Omental fat pad (tissue), 4 donors: ENCODE results near the gene AGRP. TPM values are rescaled to one million over a fixed set of nuclear protein-coding genes. Genes with fewer than 3 reads are reported as not detected.

ENCODE experiments used
- ATAC-seq: fragments of 150-250 bp; one replicate; pipeline ENCODE4 v1.9.1; 2016; ENCODE audit warnings: mild to moderate bottlenecking, moderate library complexity; ENCODE audit not compliant: low FRiP score
- DNase-seq: peaks from one replicate; pipeline ENCODE4 v3.0.0-alpha.2; 2019; ENCODE audit warnings: low spot score
- CTCF ChIP-seq, 3 donors: fragments of 450-650 bp; IDR thresholded peaks; one replicate each; pipeline ENCODE4 v1.5.1; 2016 to 2017; ENCODE audit warnings: antibody characterized with exemption in 3 of 3, mild to moderate bottlenecking in 3 of 3, moderate library complexity in 2 of 3
- total RNA-seq, 4 donors: library from RNA; depleted of rRNA; stranded (reverse); fragments of >200 nt; gene quantifications; one replicate each; pipeline ENCODE4 v1.1.0, GENCODE V29; 2016

Gene AGRP
- total RNA-seq, 4 donors from 2014 or later: not detected

- no peak for DNase-seq
- no peak for ATAC-seq
- no peak for TF ChIP-seq CTCF (IDR thresholded peaks at IDR 0.05)
These were observed 44.4 kb downstream of the AGRP start for GRCh38 chr16:67438824-67439393.

- no peak for TF ChIP-seq CTCF (IDR thresholded peaks at IDR 0.05)
- DNase-seq: no peak
- ATAC-seq: no peak
These were observed 45.1 kb downstream of the AGRP start for GRCh38 chr16:67438098-67438791.

GRCh38 chr16:67437513-67437912 is 45.8 kb downstream of the AGRP start:
- DNase-seq (no peak), ATAC-seq (no peak)
- TF ChIP-seq CTCF (IDR thresholded peaks at IDR 0.05): no peak

GRCh38 chr16:67436640-67437193 is 46.6 kb downstream of the AGRP start:
- no peak for ATAC-seq
- no peak for TF ChIP-seq CTCF (IDR thresholded peaks at IDR 0.05)
- DNase-seq: no peak

- DNase-seq (no peak), ATAC-seq (no peak)
These were observed 47.6 kb downstream of the AGRP start for GRCh38 chr16:67435758-67436164.

GRCh38 chr16:67433131-67433719 is 50.1 kb downstream of the AGRP start:
- DNase-seq (no peak), ATAC-seq (no peak)
- TF ChIP-seq CTCF (IDR thresholded peaks at IDR 0.05): no peak

More at GRCh38 chr16:67435758-67436164, 47.6 kb downstream of the AGRP start:
- no peak for TF ChIP-seq CTCF (IDR thresholded peaks at IDR 0.05)

Other genes starting within 250 kb of the AGRP start
- gene FHOD1, start 236.1 kb downstream of the AGRP start, total RNA-seq: 10 to 100 TPM; 15.1 to 53.3 (median 32.5) TPM
- gene SLC9A5, start 234.6 kb downstream of the AGRP start, total RNA-seq: 1 to 10 TPM in 1 of 4 donors, under 1 TPM in 3; 0.37 to 1.2 (median 0.72) TPM
- 10 to 100 TPM in 3 of 4 donors, 1 to 10 TPM in 1; 5.8 to 19.9 (median 12.4) TPM for gene PLEKHG4, start 204.0 kb downstream of the AGRP start, total RNA-seq
- gene KCTD19, start 156.8 kb downstream of the AGRP start, total RNA-seq: under 1 TPM in 2 of 4 donors, not detected in 2; 0.24 to 0.93 TPM
- gene LRRC36, start 156.7 kb downstream of the AGRP start, total RNA-seq: 1 to 10 TPM in 2 of 4 donors, under 1 TPM in 1, not detected in 1; 0.84 to 2.8 (median 1.0) TPM
- gene TPPP3, start 90.0 kb downstream of the AGRP start, total RNA-seq: 10 to 100 TPM in 2 of 4 donors, 1 to 10 TPM in 2; 1.0 to 24.9 (median 8.9) TPM
- gene ZDHHC1, start 67.1 kb downstream of the AGRP start, total RNA-seq: 10 to 100 TPM in 2 of 4 donors, 1 to 10 TPM in 2; 8.0 to 14.2 (median 11.4) TPM
- 1 to 10 TPM in 3 of 4 donors, not detected in 1; 1.7 to 2.7 (median 2.0) TPM for gene HSD11B2, start 52.4 kb downstream of the AGRP start, total RNA-seq
- 100 to 1,000 TPM in 3 of 4 donors, 10 to 100 TPM in 1; 67.8 to 154 (median 124) TPM for gene ATP6V0D1, start 2.4 kb downstream of the AGRP start, total RNA-seq
- gene RIPOR1, start 45.3 kb upstream of the AGRP start, total RNA-seq: 10 to 100 TPM; 27.4 to 91.1 (median 64.8) TPM
- 10 to 100 TPM; 24.2 to 42.9 (median 28.2) TPM for gene CTCF, start 79.0 kb upstream of the AGRP start, total RNA-seq
- 1 to 10 TPM in 3 of 4 donors, under 1 TPM in 1; 0.93 to 7.6 (median 2.4) TPM for gene CARMIL2, start 161.6 kb upstream of the AGRP start, total RNA-seq
- 10 to 100 TPM in 3 of 4 donors, 1 to 10 TPM in 1; 9.5 to 21.3 (median 18.4) TPM for gene ACD, start 176.7 kb upstream of the AGRP start, total RNA-seq
- gene PARD6A, start 177.4 kb upstream of the AGRP start, total RNA-seq: 10 to 100 TPM in 1 of 4 donors, 1 to 10 TPM in 3; 3.2 to 12.5 (median 4.6) TPM
- 10 to 100 TPM in 3 of 4 donors, 1 to 10 TPM in 1; 7.7 to 17.8 (median 13.7) TPM for gene ENKD1, start 183.2 kb upstream of the AGRP start, total RNA-seq
- gene C16orf86, start 183.3 kb upstream of the AGRP start, total RNA-seq: 1 to 10 TPM; 5.0 to 8.3 (median 7.6) TPM
- gene GFOD2, start 235.8 kb upstream of the AGRP start, total RNA-seq: 10 to 100 TPM; 10.9 to 25.2 (median 20.1) TPM